Activated naive CD8-positive, alpha-beta T cell (primary cell): ENCODE results near the gene BTBD6.
"Not testable (repeated sequence)": the region's sequence is repeated elsewhere in the genome, so short reads cannot be mapped to it uniquely, and the experiment has no call there.

Source experiments
- H3K27ac Mint-ChIP-seq: one replicate; pipeline ENCODE4 v1.8.0; 2021; ENCODE audit warnings: mixed read lengths
- H3K27me3 Mint-ChIP-seq: one replicate; pipeline ENCODE4 v1.8.0; 2021; ENCODE audit warnings: mixed read lengths
- H3K36me3 Mint-ChIP-seq: one replicate; pipeline ENCODE4 v1.8.0; 2021; ENCODE audit warnings: mixed read lengths
- H3K4me1 Mint-ChIP-seq: one replicate; pipeline ENCODE4 v1.8.0; 2021; ENCODE audit warnings: low read depth, mixed read lengths
- H3K4me3 Mint-ChIP-seq: one replicate; pipeline ENCODE4 v1.8.0; 2021; ENCODE audit warnings: mild to moderate bottlenecking, mixed read lengths
- H3K9me3 Mint-ChIP-seq: one replicate; pipeline ENCODE4 v1.8.0; 2021; ENCODE audit warnings: low read depth, mixed read lengths

The BTBD6 gene

GRCh38 chr14:105267820-105268548 is 19.7 kb downstream of the BTBD6 start:
- no peaks in the 10 kb centered on the region for H3K27me3 Mint-ChIP-seq
- no peak overlapping the region for H3K27ac Mint-ChIP-seq
- H3K4me3 Mint-ChIP-seq: no peak overlapping the region
- no peaks in the 10 kb centered on the region for H3K9me3 Mint-ChIP-seq
- H3K36me3 Mint-ChIP-seq: peaks cover 3% of the 10 kb centered on the region
- H3K4me1 Mint-ChIP-seq: no peaks in the 10 kb centered on the region

- H3K27ac Mint-ChIP-seq: no peak overlapping the region
- H3K9me3 Mint-ChIP-seq: no peaks in the 10 kb centered on the region
- H3K27me3 Mint-ChIP-seq: no peaks in the 10 kb centered on the region
- no peak overlapping the region for H3K4me3 Mint-ChIP-seq
- peaks cover 3% of the 10 kb centered on the region for H3K36me3 Mint-ChIP-seq
- no peaks in the 10 kb centered on the region for H3K4me1 Mint-ChIP-seq
These were observed 20.5 kb downstream of the BTBD6 start for GRCh38 chr14:105268736-105269354.

GRCh38 chr14:105269405-105269804 is 21.1 kb downstream of the BTBD6 start:
- H3K36me3 Mint-ChIP-seq: no peaks in the 10 kb centered on the region
- no peak overlapping the region for H3K27ac Mint-ChIP-seq
- no peaks in the 10 kb centered on the region for H3K9me3 Mint-ChIP-seq
- H3K27me3 Mint-ChIP-seq: no peaks in the 10 kb centered on the region
- no peaks in the 10 kb centered on the region for H3K4me1 Mint-ChIP-seq
- no peak overlapping the region for H3K4me3 Mint-ChIP-seq

GRCh38 chr14:105271224-105271890 is 23.0 kb downstream of the BTBD6 start:
- Mint-ChIP-seq H3K36me3 (no peaks in the 10 kb centered on the region), H3K4me1 (no peaks in the 10 kb centered on the region), H3K9me3 (no peaks in the 10 kb centered on the region), H3K27ac (no peak overlapping the region), H3K27me3 (no peaks in the 10 kb centered on the region), H3K4me3 (no peak overlapping the region)

GRCh38 chr14:105272623-105273022 is 24.3 kb downstream of the BTBD6 start:
- Mint-ChIP-seq H3K4me1 (no peaks in the 10 kb centered on the region), H3K27ac (no peak overlapping the region), H3K36me3 (no peaks in the 10 kb centered on the region)

GRCh38 chr14:105273062-105273461 is 24.7 kb downstream of the BTBD6 start:
- Mint-ChIP-seq H3K27ac (no peak overlapping the region), H3K4me3 (no peak overlapping the region), H3K36me3 (no peaks in the 10 kb centered on the region)

More at GRCh38 chr14:105272623-105273022, 24.3 kb downstream of the BTBD6 start:
- no peak overlapping the region for H3K4me3 Mint-ChIP-seq
- no peaks in the 10 kb centered on the region for H3K27me3 Mint-ChIP-seq
- no peaks in the 10 kb centered on the region for H3K9me3 Mint-ChIP-seq

GRCh38 chr14:105274637-105275036 is 26.3 kb downstream of the BTBD6 start:
- Mint-ChIP-seq H3K27me3 (no peaks in the 10 kb centered on the region), H3K4me1 (no peaks in the 10 kb centered on the region), H3K9me3 (no peaks in the 10 kb centered on the region), H3K36me3 (no peaks in the 10 kb centered on the region), H3K4me3 (no peak overlapping the region), H3K27ac (no peak overlapping the region)

More at GRCh38 chr14:105273062-105273461, 24.7 kb downstream of the BTBD6 start:
- Mint-ChIP-seq H3K4me1 (no peaks in the 10 kb centered on the region), H3K27me3 (no peaks in the 10 kb centered on the region), H3K9me3 (no peaks in the 10 kb centered on the region)

- Mint-ChIP-seq H3K36me3 (no peaks in the 10 kb centered on the region), H3K9me3 (no peaks in the 10 kb centered on the region), H3K4me3 (no peak overlapping the region), H3K27me3 (no peaks in the 10 kb centered on the region), H3K27ac (no peak overlapping the region), H3K4me1 (no peaks in the 10 kb centered on the region)
These were observed 27.1 kb downstream of the BTBD6 start for GRCh38 chr14:105275267-105275946.

GRCh38 chr14:105277448-105277847 is 29.1 kb downstream of the BTBD6 start:
- H3K36me3 Mint-ChIP-seq, H3K4me3 Mint-ChIP-seq, H3K27me3 Mint-ChIP-seq, H3K9me3 Mint-ChIP-seq, H3K4me1 Mint-ChIP-seq, H3K27ac Mint-ChIP-seq: not testable (repeated sequence)

GRCh38 chr14:105279642-105280361 is 31.5 kb downstream of the BTBD6 start:
- H3K27me3 Mint-ChIP-seq: no peaks in the 10 kb centered on the region
- H3K9me3 Mint-ChIP-seq: no peaks in the 10 kb centered on the region

GRCh38 chr14:105280525-105280924 is 32.2 kb downstream of the BTBD6 start:
- no peak overlapping the region for H3K4me3 Mint-ChIP-seq
- H3K9me3 Mint-ChIP-seq: no peaks in the 10 kb centered on the region
- peaks cover 25% of the 10 kb centered on the region for H3K4me1 Mint-ChIP-seq
- H3K27me3 Mint-ChIP-seq: no peaks in the 10 kb centered on the region
- H3K27ac Mint-ChIP-seq: no peak overlapping the region
- no peaks in the 10 kb centered on the region for H3K36me3 Mint-ChIP-seq

More at GRCh38 chr14:105279642-105280361, 31.5 kb downstream of the BTBD6 start:
- no peak overlapping the region for H3K27ac Mint-ChIP-seq
- H3K4me1 Mint-ChIP-seq: peaks cover 24% of the 10 kb centered on the region
- H3K4me3 Mint-ChIP-seq: no peak overlapping the region
- no peaks in the 10 kb centered on the region for H3K36me3 Mint-ChIP-seq

- H3K4me3 Mint-ChIP-seq: no peak overlapping the region
- no peaks in the 10 kb centered on the region for H3K36me3 Mint-ChIP-seq
- H3K27me3 Mint-ChIP-seq: no peaks in the 10 kb centered on the region
- H3K9me3 Mint-ChIP-seq: no peaks in the 10 kb centered on the region
- H3K27ac Mint-ChIP-seq: no peak overlapping the region
- H3K4me1 Mint-ChIP-seq: peaks cover 27% of the 10 kb centered on the region
These were observed 33.2 kb downstream of the BTBD6 start for GRCh38 chr14:105281371-105282097.

GRCh38 chr14:105282098-105282725 is 33.9 kb downstream of the BTBD6 start:
- H3K27ac Mint-ChIP-seq: no peak overlapping the region
- peaks cover 28% of the 10 kb centered on the region for H3K4me1 Mint-ChIP-seq
- no peaks in the 10 kb centered on the region for H3K9me3 Mint-ChIP-seq
- H3K27me3 Mint-ChIP-seq: no peaks in the 10 kb centered on the region
- H3K4me3 Mint-ChIP-seq: no peak overlapping the region
- H3K36me3 Mint-ChIP-seq: no peaks in the 10 kb centered on the region

GRCh38 chr14:105283028-105283427 is 34.7 kb downstream of the BTBD6 start:
- Mint-ChIP-seq H3K27ac (no peak overlapping the region), H3K4me1 (peaks cover 28% of the 10 kb centered on the region), H3K36me3 (no peaks in the 10 kb centered on the region), H3K27me3 (no peaks in the 10 kb centered on the region), H3K4me3 (no peak overlapping the region), H3K9me3 (no peaks in the 10 kb centered on the region)
